MM.1S (cell line): ENCODE data around the gene TBL1X.

ENCODE experiments used
- DNase-seq: peaks from one replicate; pipeline ENCODE4 v3.0.0-alpha.2; 2015
- H2AFZ ChIP-seq: fragments of 300-600 bp; sonication (generic); 2 replicates; pipeline ENCODE4 v1.6.0; 2016; ENCODE audit warnings: antibody characterized with exemption, low read length
- H3F3A ChIP-seq: fragments of 300-600 bp; sonication (generic); 2 replicates; pipeline ENCODE4 v1.6.1; 2016; ENCODE audit warnings: mild to moderate bottlenecking, antibody characterized with exemption, low read length, moderate library complexity, mixed read lengths; ENCODE audit not compliant: insufficient read depth
- H3K27ac ChIP-seq: fragments of 300-600 bp; sonication (generic); 2 replicates; pipeline ENCODE4 v1.5.1; 2016; ENCODE audit warnings: mild to moderate bottlenecking, low read length
- H3K27me3 ChIP-seq: fragments of 300-600 bp; sonication (generic); replicated peaks from 2 replicates; pipeline ENCODE4 v1.6.0; 2016; ENCODE audit warnings: low read length; ENCODE audit not compliant: insufficient read depth
- H3K36me3 ChIP-seq: fragments of 300-600 bp; sonication (generic); replicated peaks from 2 replicates; pipeline ENCODE4 v1.6.1; 2016; ENCODE audit warnings: mild to moderate bottlenecking, low read length, mixed read lengths; ENCODE audit not compliant: insufficient read depth
- H3K4me1 ChIP-seq: fragments of 300-600 bp; sonication (generic); 2 replicates; pipeline ENCODE4 v1.6.1; 2016; ENCODE audit warnings: low read length, mixed read lengths
- H3K4me2 ChIP-seq: fragments of 300-600 bp; sonication (generic); 2 replicates; pipeline ENCODE4 v1.6.0; 2016; ENCODE audit warnings: low read depth, low read length
- H3K4me3 ChIP-seq: fragments of 300-600 bp; sonication (generic); 2 replicates; pipeline ENCODE4 v1.5.1; 2016; ENCODE audit warnings: low read length, mixed read lengths
- H3K79me2 ChIP-seq: fragments of 300-600 bp; sonication (generic); 2 replicates; pipeline ENCODE4 v1.6.1; 2016; ENCODE audit warnings: mixed run types, low read length, mixed read lengths
- H3K9ac ChIP-seq: fragments of 300-600 bp; sonication (generic); 2 replicates; pipeline ENCODE4 v1.6.1; 2016; ENCODE audit warnings: low read length, mixed read lengths
- H3K9me2 ChIP-seq: fragments of 300-600 bp; sonication (generic); replicated peaks from 2 replicates; pipeline ENCODE4 v1.6.1; 2016; ENCODE audit warnings: mild to moderate bottlenecking, low read length, mixed read lengths; ENCODE audit not compliant: insufficient read depth
- H3K9me3 ChIP-seq: fragments of 300-600 bp; sonication (generic); replicated peaks from 2 replicates; pipeline ENCODE4 v1.6.1; 2016; ENCODE audit warnings: mild to moderate bottlenecking, low read length, mixed read lengths; ENCODE audit not compliant: insufficient read depth
- H4K20me1 ChIP-seq: fragments of 300-600 bp; sonication (generic); 2 replicates; pipeline ENCODE4 v1.6.1; 2016; ENCODE audit warnings: mild to moderate bottlenecking, low read length, moderate library complexity, mixed read lengths; ENCODE audit not compliant: insufficient read depth
- CTCF ChIP-seq: fragments of 300-600 bp; sonication (generic); IDR thresholded peaks from 2 replicates; pipeline ENCODE4 v1.5.1; 2016; ENCODE audit warnings: antibody characterized with exemption, low read length, mixed read lengths
- EZH2 ChIP-seq: fragments of 300-600 bp; sonication (generic); optimal IDR thresholded peaks from 2 replicates; pipeline ENCODE3; 2017; ENCODE audit warnings: low read depth, mild to moderate bottlenecking, antibody characterized with exemption, low read length, mixed read lengths
- EZH2phosphoT487 ChIP-seq: fragments of 300-600 bp; sonication (generic); IDR thresholded peaks from 2 replicates; pipeline ENCODE4 v1.6.1; 2018; ENCODE audit warnings: antibody characterized with exemption, low read length

The TBL1X gene

GRCh38 chrX:9701790-9702189 is 236.9 kb downstream of the TBL1X start:
- no peaks in the 10 kb centered on the region for H3K36me3 ChIP-seq
- H3F3A ChIP-seq, result no peaks in the 10 kb centered on the region
- TF ChIP-seq CTCF, result no peak
- no peak for TF ChIP-seq EZH2phosphoT487
- no peak for TF ChIP-seq EZH2
- H3K9me2 ChIP-seq, result no peaks in the 10 kb centered on the region
- no peaks in the 10 kb centered on the region for H3K4me1 ChIP-seq
- H3K9ac ChIP-seq, result no peak overlapping the region
- no peaks in the 10 kb centered on the region for H4K20me1 ChIP-seq
- H3K9me3 ChIP-seq, result no peaks in the 10 kb centered on the region
- H3K27me3 ChIP-seq, result no peaks in the 10 kb centered on the region
- H3K79me2 ChIP-seq, result no peaks in the 10 kb centered on the region
- no peak for DNase-seq
- no peak overlapping the region for H3K4me2 ChIP-seq
- H2AFZ ChIP-seq, result no peak overlapping the region
- no peak overlapping the region for H3K4me3 ChIP-seq
- H3K27ac ChIP-seq, result no peak overlapping the region

DNA sequence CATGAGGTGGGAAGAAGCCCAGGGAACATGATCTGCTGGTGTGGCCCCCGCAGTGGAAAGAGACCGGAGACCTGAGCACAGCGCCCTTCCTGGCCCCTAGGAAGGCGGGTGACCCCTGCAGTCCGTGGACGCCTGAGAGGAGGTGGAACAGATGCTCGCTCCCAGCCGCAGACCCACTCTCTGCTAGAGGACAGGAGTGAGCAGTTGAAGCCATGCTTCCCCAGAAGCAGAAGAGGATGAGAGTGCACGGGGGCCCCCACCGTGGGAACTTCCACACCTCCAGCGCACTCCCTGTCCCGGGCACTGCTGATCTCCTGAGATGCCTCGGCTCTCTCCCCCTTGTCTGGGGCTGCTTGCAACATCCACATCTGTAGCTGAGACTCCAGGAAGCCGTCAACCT is 238.5 kb downstream of the TBL1X start:
- H3F3A ChIP-seq, result no peaks in the 10 kb centered on the region
- no peak overlapping the region for H3K9ac ChIP-seq
- H3K79me2 ChIP-seq, result no peaks in the 10 kb centered on the region
- no peaks in the 10 kb centered on the region for H3K9me3 ChIP-seq
- H3K4me3 ChIP-seq, result no peak overlapping the region
- no peaks in the 10 kb centered on the region for H3K36me3 ChIP-seq
- H3K4me2 ChIP-seq, result no peak overlapping the region
- H2AFZ ChIP-seq, result no peak overlapping the region
- H3K9me2 ChIP-seq, result no peaks in the 10 kb centered on the region
- H4K20me1 ChIP-seq, result no peaks in the 10 kb centered on the region
- no peak for DNase-seq
- no peaks in the 10 kb centered on the region for H3K27me3 ChIP-seq
- H3K27ac ChIP-seq, result no peak overlapping the region
- no peaks in the 10 kb centered on the region for H3K4me1 ChIP-seq
- no peak for TF ChIP-seq EZH2
- no peak for TF ChIP-seq EZH2phosphoT487
- TF ChIP-seq CTCF, result no peak

DNA sequence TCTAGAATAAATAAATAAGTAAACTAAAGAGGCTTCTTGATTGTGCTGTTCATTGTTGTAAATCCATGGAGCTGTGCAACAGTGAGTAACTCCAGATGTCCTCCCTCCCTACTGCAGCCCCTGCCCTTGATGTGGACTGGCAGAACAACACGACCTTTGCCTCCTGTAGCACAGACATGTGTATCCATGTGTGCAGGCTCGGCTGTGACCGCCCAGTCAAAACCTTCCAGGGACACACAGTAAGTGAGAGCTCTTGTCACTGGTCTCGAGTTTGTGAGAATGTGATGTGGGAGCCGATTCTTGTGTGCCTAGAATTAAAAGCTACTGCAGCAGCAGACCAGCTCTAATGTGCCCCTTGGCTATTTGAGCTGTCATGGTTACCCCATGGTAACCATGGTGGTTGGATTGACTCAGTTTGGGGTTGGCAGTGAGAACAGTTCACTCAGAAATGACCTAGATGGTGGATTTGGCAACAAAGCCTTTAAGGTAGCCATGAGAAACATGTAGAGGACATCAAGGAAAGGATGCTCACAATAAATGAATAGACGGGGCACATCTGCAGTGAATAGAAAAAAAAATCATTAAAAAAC is 240.1 kb downstream of the TBL1X start:
- TF ChIP-seq CTCF, result no peak
- no peak for TF ChIP-seq EZH2phosphoT487
- no peak for TF ChIP-seq EZH2
- no peak overlapping the region for H3K4me2 ChIP-seq
- H4K20me1 ChIP-seq, result no peaks in the 10 kb centered on the region
- no peak overlapping the region for H3K27ac ChIP-seq
- no peaks in the 10 kb centered on the region for H3K9me3 ChIP-seq
- H2AFZ ChIP-seq, result no peak overlapping the region
- H3K9me2 ChIP-seq, result no peaks in the 10 kb centered on the region
- H3K36me3 ChIP-seq, result 0 out of 2 replicates have a peak, but pooled peaks cover 6% of the 10 kb centered on the region
- no peaks in the 10 kb centered on the region for H3F3A ChIP-seq
- no peak overlapping the region for H3K9ac ChIP-seq
- H3K27me3 ChIP-seq, result no peaks in the 10 kb centered on the region
- DNase-seq, result no peak
- H3K79me2 ChIP-seq, result no peaks in the 10 kb centered on the region
- H3K4me1 ChIP-seq, result no peaks in the 10 kb centered on the region
- no peak overlapping the region for H3K4me3 ChIP-seq
